Measurements from ENCODE around the gene GNG7.
"Not testable (repeated sequence)": the region's sequence is repeated elsewhere in the genome, so short reads cannot be mapped to it uniquely, and the experiment has no call there.

The GNG7 gene

DNA sequence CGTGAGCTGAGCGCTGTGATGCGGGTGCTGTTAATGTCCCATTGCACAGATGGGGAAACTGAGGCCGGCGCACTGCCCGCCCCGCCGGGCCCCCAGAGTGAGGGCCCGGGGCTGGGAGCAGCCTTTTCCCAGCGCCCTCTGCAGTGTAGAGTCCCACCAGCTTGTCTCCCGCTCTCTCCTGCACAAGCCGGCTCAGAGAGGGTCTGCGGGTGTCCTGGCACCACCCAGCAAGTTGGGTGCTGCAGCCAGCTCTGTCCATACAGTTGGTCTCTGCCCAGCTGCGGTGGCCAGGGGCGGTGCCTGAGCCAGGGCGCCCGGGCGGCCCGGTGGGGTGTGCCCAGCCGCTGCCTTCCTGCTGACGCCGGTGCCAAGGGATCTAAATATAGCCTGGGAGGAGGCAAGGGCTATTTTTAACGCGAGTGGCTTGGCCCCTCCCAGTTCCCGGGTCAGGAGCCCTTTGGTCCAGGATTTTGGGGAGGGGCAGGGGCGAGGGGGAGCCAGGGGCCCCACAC lies 207.3 kb downstream of the GNG7 start:
- DNase-seq = peak; percentile 65

DNA sequence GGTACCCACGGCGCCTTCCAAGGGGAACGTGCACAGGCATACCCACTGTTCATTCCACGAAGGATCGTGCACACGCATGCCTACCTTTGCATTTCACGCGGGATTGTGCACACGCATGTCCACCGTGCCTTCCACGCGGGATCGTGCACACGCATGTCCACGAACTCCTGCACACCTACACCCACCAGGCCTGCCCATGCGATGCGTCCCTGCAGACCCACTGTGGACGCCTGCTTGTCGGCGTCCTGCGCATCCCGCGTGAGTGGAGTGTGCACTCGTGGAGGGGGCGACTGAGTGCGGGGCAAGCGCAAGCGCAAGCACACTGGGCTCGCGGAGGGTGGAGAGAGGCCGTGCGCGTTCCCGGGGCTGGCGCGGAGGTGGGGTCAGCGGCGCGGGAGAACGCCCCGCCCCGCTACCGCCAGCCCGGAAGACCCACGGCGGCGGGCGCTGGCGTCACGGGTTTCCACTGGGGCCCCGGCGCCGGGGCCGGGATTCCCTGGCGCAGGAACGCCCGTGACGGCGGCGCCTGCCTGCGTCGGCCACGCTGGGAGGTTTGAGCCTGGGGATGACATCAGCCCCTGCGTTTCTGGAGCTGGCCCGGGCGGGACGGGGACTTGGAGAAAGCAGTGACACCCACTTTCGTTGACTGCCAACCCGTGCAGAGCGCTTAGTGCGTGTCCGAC lies 207.9 kb downstream of the GNG7 start:
- peak; percentile 78 for DNase-seq

DNA sequence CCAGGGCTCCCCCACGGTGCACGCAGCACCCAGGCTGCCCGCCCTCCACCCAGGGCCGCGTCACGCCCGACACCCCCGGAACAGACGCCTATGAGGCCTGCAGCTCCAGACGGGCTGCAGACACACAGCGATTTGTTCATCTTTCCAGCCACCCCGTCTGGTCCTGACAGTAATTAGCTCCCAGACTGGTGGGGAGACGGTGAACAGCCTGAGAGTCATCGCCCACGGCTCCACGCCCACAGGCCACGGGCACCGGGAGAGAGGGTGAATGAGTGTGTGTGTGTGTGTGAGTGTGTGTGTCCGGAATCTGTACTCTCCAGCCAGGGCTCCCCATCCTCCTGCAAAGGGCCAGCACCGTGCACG lies 208.4 kb downstream of the GNG7 start:
- DNase-seq = no peak

DNA sequence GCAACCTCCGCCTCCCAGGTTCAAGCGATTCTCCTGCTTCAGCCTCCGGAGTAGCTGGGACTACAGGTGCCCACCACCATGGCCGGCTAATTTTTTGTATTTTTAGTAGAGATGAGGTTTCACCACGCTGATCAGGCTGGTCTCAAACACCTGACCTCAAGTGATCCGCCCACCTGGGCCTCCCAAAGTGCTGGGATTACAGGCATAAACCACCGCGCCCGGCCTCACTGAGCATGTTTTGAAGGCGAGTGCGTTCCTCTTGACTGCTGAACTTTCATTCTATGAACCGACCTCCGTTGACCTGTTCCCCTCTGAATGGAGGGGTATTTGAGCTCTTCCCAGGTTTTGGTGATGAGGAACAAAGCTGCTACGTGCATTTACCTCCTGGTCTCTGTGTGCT lies 209.0 kb downstream of the GNG7 start:
- not testable (repeated sequence) for DNase-seq

DNA sequence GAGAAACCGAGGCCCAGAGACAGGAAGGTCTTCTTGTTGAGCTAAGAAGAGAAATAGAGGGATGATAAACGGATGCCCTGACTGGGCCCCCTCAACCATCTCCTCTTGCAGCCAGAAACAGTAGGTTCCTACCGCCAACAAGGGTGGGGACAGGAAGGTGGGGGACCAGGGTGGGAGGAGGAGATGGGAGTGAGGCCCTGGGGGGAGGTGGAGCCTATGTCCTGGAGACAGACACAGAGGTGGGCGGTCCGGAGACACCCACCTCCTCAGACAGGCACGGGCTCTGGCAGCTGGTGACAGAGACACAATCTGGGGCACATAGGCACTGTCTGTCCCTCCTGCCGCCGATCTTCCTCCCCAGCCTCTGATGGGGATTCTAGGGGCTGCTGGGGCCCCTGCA lies 209.6 kb downstream of the GNG7 start:
- DNase-seq = no peak

DNA sequence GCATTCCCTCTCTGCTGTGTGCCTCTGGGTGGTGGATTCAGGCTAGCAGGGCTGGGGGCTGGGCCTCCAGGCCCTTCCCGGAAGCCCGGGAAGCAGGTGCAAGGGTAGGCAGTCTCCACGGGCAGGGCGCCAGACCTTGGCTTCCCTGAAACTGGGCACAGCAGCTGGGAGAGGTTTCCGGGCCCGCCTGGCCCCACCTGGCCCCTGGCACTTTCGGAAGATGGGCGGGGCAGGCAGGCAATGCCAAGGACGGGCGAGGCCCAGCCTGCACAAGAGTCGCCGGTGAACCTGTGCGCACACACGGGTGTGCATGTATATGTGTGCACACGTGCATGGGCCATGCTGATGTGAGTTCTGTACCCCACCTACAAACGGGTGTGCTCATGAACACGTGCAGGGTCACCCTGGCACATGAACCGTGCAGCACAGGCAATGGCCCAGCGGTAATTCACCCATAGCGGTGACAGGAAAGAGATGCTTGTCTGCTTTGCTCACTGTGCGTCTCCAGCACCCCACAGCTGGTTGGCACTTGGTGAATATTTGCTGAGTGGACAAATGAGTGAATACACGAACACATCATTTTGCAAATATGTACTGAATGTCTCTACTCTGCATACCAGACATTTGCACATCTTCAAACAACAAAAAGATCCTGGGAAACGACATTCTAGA lies 211.2 kb downstream of the GNG7 start:
- DNase-seq = no peak

DNA sequence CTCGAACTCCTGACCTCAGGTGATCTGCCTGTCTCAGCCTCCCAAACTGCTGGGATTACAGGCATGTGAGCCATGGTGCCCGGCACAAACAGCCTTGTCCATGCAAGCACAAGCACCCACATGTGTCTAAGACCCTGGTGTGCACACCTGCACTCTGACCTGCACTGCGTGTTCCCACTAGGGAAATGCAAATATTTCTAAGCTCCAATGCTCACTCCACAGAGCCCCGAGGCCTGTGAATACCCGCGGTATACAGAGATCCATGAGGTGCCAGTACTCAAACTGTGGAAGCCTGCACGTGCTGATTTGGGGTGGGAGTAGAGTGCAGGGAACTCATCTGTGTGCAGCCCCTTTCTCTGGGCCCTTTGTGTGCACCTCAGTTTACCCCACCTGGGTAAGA lies 211.8 kb downstream of the GNG7 start:
- no peak for DNase-seq

DNA sequence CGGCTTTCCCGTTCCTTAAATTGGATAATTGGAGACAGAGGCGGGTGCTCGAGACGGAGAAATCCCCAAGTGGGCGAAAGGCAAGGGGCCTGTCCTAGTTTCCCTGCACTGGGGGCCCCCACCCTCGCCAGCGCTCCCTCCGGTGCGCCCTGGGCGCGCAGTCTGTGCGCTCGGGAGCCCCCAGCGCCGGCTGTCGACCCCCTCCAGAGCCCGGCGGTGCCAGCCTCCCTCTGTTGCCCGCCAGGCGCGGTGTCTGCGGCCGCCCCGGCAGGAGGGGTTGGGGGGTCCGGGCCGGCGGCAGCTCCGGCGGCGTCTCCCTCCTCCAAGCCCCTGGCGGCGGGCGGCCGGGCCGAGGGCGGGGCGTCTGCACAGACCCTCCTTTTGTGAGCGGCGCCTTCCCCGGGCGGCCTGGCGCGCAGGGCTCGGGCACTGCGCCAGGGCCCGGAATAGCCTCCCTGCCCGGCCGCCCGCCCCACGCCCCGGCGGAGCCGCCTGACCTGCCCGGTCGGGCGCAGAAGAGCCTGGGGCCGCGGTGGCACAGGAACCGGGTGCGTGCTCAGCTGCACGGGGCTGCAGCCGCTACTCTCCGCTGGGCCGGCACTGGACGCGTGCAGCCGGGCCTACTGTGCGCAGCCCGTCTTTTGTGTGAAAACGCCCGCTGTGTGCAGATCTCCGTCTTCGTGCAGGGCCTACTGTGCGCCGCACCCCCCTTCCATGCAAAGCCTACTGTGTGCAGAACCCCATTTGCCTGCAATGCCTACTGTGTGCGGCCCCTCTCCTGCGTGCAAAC lies 213.4 kb downstream of the GNG7 start:
- peak; percentile 68 for DNase-seq

DNA sequence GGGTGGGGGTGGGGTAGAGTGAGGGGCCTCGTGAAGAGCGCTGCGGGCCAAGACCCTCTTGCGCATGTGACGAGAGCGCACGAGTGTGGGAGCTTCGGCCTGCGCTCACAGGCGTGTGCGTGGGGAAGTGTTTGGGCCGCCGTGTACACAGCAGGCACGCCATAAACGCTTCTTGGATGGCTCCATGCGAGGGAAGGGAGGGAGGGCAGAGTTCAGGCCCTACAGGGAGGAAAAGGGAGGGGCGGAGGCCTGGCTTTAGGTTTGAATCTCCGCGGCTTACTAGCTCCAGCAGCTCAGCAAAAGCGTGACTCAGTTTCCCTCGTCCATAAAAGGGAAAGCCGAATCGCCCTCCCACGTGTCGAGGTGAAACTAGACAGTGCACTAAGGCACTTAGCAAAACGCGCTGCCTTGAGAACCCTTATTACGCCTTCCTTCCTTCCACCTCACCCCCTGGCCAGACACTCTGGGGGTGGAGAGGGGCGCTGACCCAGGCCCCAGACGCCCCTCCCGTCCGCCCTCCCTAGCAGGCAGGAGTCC lies 214.0 kb downstream of the GNG7 start:
- no peak for DNase-seq

DNA sequence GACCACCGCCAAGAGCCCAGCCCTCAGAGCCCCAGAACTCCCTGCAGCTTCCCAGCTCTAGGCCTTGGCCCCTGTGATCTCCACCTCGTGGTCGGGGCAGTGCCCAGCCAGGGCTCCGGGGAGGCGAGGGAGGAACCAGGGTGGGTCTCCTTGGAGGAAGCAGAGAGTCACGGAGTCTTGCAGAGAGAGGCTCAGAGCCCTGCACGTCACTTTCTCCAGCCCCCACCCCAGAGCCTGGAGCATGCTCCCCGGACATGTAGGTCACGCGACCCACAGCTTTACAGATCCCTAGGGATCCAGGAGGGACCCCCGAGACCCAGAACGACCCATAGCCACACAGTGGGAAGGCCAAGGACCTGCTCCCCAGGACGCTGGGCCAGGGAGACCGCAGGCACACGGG lies 214.7 kb downstream of the GNG7 start:
- DNase-seq = no peak

DNA sequence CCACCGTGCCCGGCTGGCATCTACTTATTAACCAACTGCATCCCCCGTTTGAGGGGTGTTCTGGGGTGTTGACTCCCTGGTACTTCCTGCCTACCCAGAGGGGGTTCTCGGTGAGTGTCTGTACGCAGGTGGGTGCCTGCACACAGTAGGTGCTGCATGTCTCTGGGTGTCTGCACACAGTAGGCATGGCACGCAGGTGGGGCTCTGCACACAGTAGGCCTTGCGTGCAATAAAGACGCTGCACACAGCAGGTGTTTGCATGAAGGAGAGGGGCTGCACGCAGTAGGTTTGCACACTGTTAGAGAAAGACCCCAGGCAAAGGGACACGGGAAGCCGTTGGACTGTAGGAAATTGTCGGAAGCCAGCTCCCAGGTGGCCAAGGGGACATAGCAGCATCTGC lies 215.4 kb downstream of the GNG7 start:
- no peak for DNase-seq

DNA sequence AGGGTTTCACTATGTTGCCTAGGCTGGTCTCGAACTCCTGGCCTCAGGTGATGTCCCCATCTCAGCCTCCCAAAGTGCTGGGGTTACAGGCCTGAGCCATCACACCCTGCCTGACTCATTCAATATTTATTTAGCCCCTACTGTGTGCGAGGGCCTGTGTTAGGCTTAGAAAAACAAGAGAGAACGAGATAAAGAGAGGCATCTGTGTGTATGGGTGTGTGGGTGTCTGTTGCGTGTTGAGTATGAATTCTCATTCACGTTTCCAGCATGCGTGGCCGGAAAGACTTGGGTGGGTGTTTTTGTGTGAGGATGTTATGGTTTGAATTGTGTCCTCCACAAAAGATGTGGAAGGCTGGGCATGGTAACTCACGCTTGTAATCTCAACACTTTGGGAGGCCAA lies 217.1 kb downstream of the GNG7 start:
- no peak for DNase-seq

DNA sequence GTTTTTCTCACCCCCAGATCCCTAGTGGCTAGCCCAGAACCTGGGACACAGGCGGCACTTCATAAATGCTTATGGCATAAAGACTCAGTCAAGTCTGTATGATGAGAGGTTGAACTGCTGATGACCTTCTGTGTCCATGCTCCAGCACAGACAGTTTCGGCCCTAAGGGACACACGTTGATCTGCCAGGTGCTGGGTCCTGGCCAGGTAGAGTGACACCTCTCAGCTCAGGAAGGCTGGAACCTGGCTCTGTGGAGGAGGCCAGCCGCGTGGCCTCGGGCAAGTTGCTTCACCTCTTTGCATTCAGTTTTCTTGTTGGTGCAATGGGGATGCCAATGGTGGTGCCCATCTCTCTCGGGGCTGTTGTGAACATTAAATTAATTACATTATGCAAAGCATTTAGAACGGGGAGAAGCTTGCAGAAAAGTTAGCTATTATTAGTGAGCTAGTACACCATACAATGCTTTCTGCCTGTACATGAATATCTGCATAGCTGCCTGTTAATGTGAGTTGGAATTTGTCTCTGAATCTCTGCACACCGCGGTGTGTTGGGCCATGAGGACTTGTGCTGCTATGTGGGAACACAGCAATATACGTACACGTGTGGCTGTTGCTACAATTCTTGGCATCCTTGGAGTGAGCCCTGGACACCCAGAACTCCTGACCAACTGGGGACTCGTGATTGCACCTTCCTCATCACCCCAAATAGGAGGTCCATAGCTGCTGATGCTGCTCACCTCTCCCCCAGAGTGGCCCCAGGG lies 218.1 kb downstream of the GNG7 start:
- no peak for DNase-seq

DNA sequence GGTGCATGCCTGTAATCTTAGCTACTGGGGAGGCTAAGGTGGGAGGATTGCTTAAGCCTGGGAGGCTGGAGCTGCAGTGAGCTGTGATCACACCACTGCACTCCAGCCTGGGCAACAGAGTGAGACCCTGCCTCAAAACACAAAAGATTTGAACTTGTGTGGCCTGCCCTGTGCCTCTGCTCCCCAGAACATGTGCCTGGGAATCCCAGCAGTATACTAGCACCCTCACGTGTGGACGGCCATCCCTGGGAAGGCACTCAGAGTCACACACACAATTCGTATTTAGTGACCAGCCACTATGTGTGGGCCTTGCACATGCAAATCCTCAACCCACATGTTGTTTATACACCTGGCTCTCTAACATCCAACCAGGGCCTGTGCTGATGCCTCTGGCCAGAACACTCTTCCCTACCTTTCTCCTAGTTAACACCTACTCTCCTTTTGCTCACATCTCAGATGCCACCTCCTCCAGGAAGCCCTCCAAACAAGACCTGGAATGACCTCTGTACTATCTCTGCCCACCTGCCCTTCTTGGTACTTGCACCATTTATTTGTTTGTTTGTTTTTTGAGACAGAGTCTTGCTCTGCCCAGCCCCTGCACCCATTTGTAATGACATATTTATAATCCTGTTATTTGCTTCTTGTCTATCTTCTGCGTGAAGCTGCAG lies 218.9 kb downstream of the GNG7 start:
- DNase-seq = no peak

DNA sequence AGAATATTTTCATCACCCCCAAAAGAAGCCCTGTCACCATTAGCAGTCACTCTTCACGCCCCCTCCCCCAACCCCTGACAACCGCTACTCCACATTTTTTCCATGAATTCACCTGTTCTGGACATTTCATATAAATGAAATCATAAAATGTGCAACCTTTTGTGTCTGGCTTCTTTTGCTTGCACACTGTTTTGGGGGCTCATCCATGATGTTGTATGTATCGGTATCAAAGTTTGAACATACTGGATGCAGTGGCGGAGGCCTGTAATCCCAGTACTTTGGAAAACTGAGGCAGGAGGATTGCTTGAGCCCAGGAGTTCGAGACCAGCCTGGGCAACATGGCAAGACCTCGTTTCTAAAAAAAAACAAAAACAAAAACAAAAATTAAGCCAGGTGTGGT lies 219.4 kb downstream of the GNG7 start:
- no peak for DNase-seq

DNA sequence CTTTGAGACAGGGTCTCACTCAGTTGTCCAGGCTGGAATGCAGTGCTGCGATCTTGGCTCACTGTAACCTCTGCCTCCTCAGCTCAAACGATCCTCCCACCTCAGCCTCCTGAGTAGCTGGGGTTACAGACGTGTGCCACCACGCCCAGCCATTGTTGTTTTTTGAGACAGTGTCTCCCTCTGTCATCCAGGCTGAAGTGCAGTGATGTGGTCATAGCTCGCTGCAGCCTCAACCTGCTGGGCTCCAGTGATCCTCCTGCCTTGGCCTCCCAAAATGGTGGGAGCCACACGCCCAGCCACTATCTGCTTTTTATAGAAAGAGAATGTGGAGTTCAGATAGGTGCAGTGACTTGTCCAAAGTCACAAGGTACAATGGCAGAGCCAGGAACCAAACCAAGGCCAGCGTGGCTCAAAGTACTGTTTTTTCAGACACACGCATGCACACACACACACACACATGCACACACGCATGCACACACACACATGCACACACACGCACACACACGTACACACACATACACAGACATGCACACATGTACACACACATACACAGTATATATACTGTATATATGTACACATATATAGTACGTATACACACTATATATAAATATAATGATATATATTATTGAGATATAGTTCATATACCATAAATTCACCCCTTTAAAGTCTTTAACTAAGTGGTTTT lies 220.0 kb downstream of the GNG7 start:
- DNase-seq = no peak

DNA sequence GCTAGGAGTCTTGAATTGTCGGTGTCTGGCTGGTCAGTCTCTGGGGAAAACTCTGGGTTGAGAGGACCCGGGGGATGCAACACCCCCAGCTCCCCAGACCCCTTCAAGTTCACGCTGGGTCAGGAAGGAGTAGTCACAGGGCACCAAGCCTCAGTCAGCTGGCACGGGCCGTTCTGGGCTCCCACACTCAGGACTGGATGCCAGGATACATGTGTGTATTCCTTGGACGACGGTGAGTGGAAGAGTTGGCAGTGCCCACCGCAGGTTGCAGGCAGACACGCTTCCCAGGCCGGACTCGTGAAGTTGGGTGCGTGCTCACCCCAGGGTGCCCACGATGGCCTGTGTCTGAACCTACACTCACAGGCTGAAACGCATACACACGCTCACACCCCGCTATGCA lies 221.0 kb downstream of the GNG7 start:
- no peak for DNase-seq

DNA sequence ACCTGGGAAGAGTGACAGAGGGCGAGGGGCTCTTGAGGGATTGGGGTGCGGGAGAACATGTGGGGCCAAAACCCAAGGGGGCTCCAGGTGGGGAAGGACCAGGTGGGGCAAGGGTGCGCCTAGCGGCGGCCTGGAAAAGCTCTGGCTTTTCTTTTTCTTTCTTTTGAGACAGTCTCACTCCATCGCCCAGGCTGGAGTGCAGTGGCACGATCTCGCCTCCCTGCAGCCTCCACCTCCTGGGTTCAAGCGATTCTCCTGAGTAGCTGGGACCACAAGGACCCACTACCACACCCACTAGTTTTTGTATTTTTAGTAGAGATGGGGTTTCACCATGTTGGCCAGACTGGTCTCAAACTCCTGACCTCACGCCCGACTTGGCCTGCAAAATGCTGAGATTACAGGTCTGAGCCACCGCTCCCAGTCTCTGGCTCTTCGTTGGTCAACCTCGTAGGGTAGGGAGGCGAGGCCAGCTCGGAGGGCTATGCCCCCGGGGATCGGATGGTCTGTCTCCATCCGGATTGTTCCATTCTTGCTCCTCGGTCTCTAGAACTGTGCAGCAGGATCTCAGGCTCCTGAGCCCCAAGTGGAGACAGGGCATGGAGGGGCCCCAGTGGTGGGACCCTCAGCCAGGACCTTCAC lies 222.8 kb downstream of the GNG7 start:
- DNase-seq = no peak

DNA sequence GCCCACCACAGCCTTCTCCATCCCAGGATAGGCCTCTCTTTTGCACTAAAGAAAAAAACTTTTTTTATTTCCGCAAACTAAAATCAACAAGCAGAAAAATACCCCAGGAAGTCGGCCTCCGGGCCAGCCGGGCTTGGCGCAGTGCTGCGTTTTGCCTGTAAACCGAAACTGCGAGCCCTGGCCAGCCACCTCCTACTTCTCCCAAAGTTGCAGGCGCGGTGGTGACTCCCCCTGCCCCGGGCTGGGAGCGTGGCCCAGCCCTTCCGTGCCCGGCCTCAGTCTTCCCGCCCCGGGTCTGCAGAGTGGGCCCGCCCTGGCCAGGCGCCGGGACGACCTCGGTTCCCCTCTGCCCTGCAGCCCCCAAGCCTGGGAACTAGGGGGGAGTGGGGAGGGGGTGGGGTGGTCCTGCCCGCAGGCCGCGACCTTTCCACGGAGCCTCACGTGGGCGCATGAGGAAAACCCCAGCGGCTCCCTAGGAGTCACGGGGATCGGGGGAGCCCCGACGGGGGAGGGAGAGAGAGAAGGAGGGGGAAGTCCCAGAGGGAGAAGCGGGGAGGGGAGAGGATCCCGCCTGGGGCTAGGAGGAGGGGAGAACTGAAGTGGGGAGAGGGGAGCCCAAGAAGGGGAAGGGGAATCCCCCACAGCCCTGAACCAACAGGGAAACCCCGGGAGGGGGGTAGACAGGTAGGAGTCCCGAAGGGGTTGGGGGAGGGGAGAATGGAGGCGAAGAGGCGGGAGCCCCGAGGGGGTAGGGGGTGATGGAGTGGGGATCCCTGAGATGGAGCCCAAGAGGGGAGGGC lies 223.5 kb downstream of the GNG7 start:
- peak; percentile 88 for DNase-seq

DNA sequence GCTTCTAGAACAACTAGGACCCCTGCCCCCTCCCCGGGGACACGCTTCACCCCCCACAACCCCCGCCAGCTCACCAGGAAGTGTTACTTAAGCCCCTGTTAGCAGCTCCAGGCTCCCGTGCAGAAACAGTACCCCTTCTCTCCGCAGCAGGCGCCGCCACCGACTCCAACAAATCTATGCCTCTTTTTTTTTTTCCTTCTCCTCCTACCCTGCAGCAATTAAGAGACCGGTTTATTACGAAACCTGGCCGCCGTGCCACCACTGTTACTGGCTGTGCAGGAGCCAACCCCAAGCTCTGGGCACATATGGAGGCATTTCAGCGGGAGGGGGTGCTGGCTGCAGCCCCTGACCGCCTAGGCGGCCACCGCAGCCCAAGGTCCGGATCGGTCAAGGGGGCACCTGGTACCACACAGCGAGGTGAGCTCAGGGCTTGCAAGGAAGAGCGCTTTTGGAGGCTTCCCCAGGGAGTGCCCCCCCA lies 224.2 kb downstream of the GNG7 start:
- DNase-seq = no peak

Measured in activated CD8-positive, alpha-beta memory T cell treated with anti-CD3 and anti-CD28 coated beads for 24 hours (primary cell).